H1 (cell line): ENCODE results near the gene SNX7. TPM values are rescaled to one million over a fixed set of nuclear protein-coding genes. Genes with fewer than 3 reads are reported as not detected.

Experiments used
- ASH2L ChIP-seq: fragments of 200-600, 300-600 bp; sonication (generic); IDR thresholded peaks from one replicate; pipeline ENCODE4 v1.7.1; 2017; ENCODE audit warnings: low read length
- CHD1 ChIP-seq: IDR thresholded peaks from 2 replicates; pipeline ENCODE4 v1.6.1; 2012; ENCODE audit warnings: low read depth, low read length, improper control_type of control experiment
- CHD2 ChIP-seq: IDR thresholded peaks from 2 replicates; pipeline ENCODE4 v1.6.1; 2012; ENCODE audit warnings: low read length, improper control_type of control experiment
- KDM5A ChIP-seq: fragments of 200-600 bp; IDR thresholded peaks from 2 replicates; pipeline ENCODE4 v1.7.1; 2012; ENCODE audit warnings: mild to moderate bottlenecking, low read length, inconsistent platforms, mixed read lengths
- POLR2A ChIP-seq, 2 experiments: IDR thresholded peaks; 1 replicate in 1 of 2; 2 replicates in 1 of 2; pipeline ENCODE4 v1.6.1; 2011; ENCODE audit warnings: low read depth in 2 of 2, low read length in 2 of 2, mild to moderate bottlenecking in 2 of 2; ENCODE audit errors: control extremely low read depth in 1 of 2
- RBBP5 ChIP-seq: IDR thresholded peaks from 2 replicates; pipeline ENCODE4 v1.7.1; 2012; ENCODE audit warnings: low read depth, mild to moderate bottlenecking, inconsistent platforms, low read length, moderate library complexity, borderline replicate concordance
- RFX5 ChIP-seq: IDR thresholded peaks from 2 replicates; pipeline ENCODE4 v1.6.1; 2011; ENCODE audit warnings: low read depth, low read length, improper control_type of control experiment, borderline replicate concordance
- SAP30 ChIP-seq: fragments of 300-600 bp; sonication (generic); IDR thresholded peaks from 2 replicates; pipeline ENCODE4 v1.7.1; 2012; ENCODE audit warnings: low read length, moderate library complexity, mild to moderate bottlenecking, inconsistent platforms; ENCODE audit not compliant: insufficient read depth, insufficient replicate concordance
- SIX5 ChIP-seq: IDR thresholded peaks from 2 replicates; pipeline ENCODE4 v1.6.1; 2011; ENCODE audit warnings: mild to moderate bottlenecking, low read depth, low read length
- SP2 ChIP-seq: IDR thresholded peaks from 2 replicates; pipeline ENCODE4 v1.6.1; 2012; ENCODE audit warnings: mild to moderate bottlenecking, low read length, inconsistent platforms
- TBP ChIP-seq: IDR thresholded peaks from 2 replicates; pipeline ENCODE4 v1.6.1; 2011; ENCODE audit warnings: low read depth, low read length, improper control_type of control experiment
- polyA plus RNA-seq, 7 experiments: library from polyadenylated mRNA; depleted of rRNA in 3 of 7; stranded (reverse) in 5 of 7; unstranded in 2 of 7; fragments of >200 nt in 5 of 7; fragments of 200-250 nt in 2 of 7; gene quantifications; 1 replicate in 5 of 7; 2 replicates in 1 of 7; 4 replicates in 1 of 7; pipeline versions ENCODE4 v1.2.1 to v1.2.3, GENCODE V29; 2011 to 2013; ENCODE audit warnings: missing spikeins in 2 of 7, mixed read lengths in 2 of 7
- total RNA-seq: library from RNA; stranded (reverse); fragmentation: NEBNext Ultra II Directional; extraction: Animal tissue kit (Norgen Biotek cat#: 25700); gene quantifications from 2 replicates; pipeline ENCODE4 v1.2.1, GENCODE V29; 2021
- TF ChIP-seq, protein P1 (sequence below): fragments of 300-600 bp; sonication (generic); IDR thresholded peaks from 2 replicates; pipeline ENCODE4 v1.7.1; 2012; ENCODE audit warnings: low read length, moderate library complexity, mild to moderate bottlenecking, inconsistent platforms; ENCODE audit not compliant: insufficient replicate concordance

The SNX7 gene
- total and polyA plus RNA-seq, 2 of the 8 experiments (the other 6 are each of a cell fraction or from before 2014, with no cell fraction given): 9.2 to 23.8 TPM

GRCh38 chr1:98692482-98692881 lies 31.0 kb downstream of the SNX7 start (continued):
- TF ChIP-seq, protein P1, sequence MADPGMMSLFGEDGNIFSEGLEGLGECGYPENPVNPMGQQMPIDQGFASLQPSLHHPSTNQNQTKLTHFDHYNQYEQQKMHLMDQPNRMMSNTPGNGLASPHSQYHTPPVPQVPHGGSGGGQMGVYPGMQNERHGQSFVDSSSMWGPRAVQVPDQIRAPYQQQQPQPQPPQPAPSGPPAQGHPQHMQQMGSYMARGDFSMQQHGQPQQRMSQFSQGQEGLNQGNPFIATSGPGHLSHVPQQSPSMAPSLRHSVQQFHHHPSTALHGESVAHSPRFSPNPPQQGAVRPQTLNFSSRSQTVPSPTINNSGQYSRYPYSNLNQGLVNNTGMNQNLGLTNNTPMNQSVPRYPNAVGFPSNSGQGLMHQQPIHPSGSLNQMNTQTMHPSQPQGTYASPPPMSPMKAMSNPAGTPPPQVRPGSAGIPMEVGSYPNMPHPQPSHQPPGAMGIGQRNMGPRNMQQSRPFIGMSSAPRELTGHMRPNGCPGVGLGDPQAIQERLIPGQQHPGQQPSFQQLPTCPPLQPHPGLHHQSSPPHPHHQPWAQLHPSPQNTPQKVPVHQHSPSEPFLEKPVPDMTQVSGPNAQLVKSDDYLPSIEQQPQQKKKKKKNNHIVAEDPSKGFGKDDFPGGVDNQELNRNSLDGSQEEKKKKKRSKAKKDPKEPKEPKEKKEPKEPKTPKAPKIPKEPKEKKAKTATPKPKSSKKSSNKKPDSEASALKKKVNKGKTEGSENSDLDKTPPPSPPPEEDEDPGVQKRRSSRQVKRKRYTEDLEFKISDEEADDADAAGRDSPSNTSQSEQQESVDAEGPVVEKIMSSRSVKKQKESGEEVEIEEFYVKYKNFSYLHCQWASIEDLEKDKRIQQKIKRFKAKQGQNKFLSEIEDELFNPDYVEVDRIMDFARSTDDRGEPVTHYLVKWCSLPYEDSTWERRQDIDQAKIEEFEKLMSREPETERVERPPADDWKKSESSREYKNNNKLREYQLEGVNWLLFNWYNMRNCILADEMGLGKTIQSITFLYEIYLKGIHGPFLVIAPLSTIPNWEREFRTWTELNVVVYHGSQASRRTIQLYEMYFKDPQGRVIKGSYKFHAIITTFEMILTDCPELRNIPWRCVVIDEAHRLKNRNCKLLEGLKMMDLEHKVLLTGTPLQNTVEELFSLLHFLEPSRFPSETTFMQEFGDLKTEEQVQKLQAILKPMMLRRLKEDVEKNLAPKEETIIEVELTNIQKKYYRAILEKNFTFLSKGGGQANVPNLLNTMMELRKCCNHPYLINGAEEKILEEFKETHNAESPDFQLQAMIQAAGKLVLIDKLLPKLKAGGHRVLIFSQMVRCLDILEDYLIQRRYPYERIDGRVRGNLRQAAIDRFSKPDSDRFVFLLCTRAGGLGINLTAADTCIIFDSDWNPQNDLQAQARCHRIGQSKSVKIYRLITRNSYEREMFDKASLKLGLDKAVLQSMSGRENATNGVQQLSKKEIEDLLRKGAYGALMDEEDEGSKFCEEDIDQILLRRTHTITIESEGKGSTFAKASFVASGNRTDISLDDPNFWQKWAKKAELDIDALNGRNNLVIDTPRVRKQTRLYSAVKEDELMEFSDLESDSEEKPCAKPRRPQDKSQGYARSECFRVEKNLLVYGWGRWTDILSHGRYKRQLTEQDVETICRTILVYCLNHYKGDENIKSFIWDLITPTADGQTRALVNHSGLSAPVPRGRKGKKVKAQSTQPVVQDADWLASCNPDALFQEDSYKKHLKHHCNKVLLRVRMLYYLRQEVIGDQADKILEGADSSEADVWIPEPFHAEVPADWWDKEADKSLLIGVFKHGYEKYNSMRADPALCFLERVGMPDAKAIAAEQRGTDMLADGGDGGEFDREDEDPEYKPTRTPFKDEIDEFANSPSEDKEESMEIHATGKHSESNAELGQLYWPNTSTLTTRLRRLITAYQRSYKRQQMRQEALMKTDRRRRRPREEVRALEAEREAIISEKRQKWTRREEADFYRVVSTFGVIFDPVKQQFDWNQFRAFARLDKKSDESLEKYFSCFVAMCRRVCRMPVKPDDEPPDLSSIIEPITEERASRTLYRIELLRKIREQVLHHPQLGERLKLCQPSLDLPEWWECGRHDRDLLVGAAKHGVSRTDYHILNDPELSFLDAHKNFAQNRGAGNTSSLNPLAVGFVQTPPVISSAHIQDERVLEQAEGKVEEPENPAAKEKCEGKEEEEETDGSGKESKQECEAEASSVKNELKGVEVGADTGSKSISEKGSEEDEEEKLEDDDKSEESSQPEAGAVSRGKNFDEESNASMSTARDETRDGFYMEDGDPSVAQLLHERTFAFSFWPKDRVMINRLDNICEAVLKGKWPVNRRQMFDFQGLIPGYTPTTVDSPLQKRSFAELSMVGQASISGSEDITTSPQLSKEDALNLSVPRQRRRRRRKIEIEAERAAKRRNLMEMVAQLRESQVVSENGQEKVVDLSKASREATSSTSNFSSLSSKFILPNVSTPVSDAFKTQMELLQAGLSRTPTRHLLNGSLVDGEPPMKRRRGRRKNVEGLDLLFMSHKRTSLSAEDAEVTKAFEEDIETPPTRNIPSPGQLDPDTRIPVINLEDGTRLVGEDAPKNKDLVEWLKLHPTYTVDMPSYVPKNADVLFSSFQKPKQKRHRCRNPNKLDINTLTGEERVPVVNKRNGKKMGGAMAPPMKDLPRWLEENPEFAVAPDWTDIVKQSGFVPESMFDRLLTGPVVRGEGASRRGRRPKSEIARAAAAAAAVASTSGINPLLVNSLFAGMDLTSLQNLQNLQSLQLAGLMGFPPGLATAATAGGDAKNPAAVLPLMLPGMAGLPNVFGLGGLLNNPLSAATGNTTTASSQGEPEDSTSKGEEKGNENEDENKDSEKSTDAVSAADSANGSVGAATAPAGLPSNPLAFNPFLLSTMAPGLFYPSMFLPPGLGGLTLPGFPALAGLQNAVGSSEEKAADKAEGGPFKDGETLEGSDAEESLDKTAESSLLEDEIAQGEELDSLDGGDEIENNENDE: no peak
- TF ChIP-seq KDM5A (no peak), SAP30 (no peak), RFX5 (no peak), TBP (no peak), SIX5 (no peak), CHD2 (no peak), CHD1 (no peak), POLR2A (IDR thresholded peaks at IDR 0.05; ENCODE audit: control extremely low read depth in 1 of 2, low read depth in 2 of 2, low read length in 2 of 2) (no peak), ASH2L (no peak), SP2 (no peak), RBBP5 (no peak)
